ENCODE measurements around the gene PFDN2. TPM values are rescaled to one million over a fixed set of nuclear protein-coding genes. Genes with fewer than 3 reads are reported as not detected.

Gene PFDN2
- total and polyA plus RNA-seq, 2 donors (not counting 3 experiments of a cell fraction or from before 2014, with no cell fraction given) = 104 to 157 TPM

- Histone ChIP-seq H3K4me3 (replicated peaks in 1 of 3; ENCODE audit: insufficient read depth in 1 of 3, low read depth in 1 of 3, low read length in 3 of 3) (no peak overlapping the region), H3K9ac (replicated peaks; ENCODE audit: extremely low read depth, insufficient read depth, low read length) (no peak overlapping the region), H3K36me3 (ENCODE audit: control insufficient read depth in 2 of 2, extremely low read depth in 1 of 2, insufficient read depth in 2 of 2, low read length in 2 of 2) (no peaks in the 10 kb centered on the region), H3K79me2 (ENCODE audit: control insufficient read depth, insufficient read depth, low read length) (no peaks in the 10 kb centered on the region), H3K9me1 (replicated peaks; ENCODE audit: control insufficient read depth, extremely low read depth, insufficient read depth, low read length) (no peaks in the 10 kb centered on the region), H2AFZ (ENCODE audit: low read depth, low read length) (no peak overlapping the region), H3K4me2 (ENCODE audit: insufficient read depth, low read length) (no peak overlapping the region), H3K27ac (ENCODE audit: insufficient read depth, low read depth, low read length) (no peak overlapping the region), H4K20me1 (replicated peaks; ENCODE audit: control insufficient read depth, extremely low read depth, insufficient read depth, low read length) (no peaks in the 10 kb centered on the region), H3K9me3 (replicated peaks; ENCODE audit: control insufficient read depth, insufficient read depth, low read length) (no peaks in the 10 kb centered on the region), H3K4me1 (ENCODE audit: control insufficient read depth, extremely low read depth, insufficient read depth, low read length) (no peaks in the 10 kb centered on the region), H3K27me3 (ENCODE audit: control insufficient read depth in 2 of 2, insufficient read depth in 2 of 2, low read length in 2 of 2) (no peaks in the 10 kb centered on the region)
- ChIA-PET POLR2A (no interaction called here), CTCF (interaction anchor here (0.6 to 5.4 kb wide), 16 partner anchors 8 to 415 kb away, joined by 3 to 51 read pairs (median 4); partner anchors contain the start of genes ITLN2, KLHDC9, TSTD1 and UFC1)
- no TSS peak for BruUV-seq (replicated peaks)
- TF ChIP-seq, protein P1, sequence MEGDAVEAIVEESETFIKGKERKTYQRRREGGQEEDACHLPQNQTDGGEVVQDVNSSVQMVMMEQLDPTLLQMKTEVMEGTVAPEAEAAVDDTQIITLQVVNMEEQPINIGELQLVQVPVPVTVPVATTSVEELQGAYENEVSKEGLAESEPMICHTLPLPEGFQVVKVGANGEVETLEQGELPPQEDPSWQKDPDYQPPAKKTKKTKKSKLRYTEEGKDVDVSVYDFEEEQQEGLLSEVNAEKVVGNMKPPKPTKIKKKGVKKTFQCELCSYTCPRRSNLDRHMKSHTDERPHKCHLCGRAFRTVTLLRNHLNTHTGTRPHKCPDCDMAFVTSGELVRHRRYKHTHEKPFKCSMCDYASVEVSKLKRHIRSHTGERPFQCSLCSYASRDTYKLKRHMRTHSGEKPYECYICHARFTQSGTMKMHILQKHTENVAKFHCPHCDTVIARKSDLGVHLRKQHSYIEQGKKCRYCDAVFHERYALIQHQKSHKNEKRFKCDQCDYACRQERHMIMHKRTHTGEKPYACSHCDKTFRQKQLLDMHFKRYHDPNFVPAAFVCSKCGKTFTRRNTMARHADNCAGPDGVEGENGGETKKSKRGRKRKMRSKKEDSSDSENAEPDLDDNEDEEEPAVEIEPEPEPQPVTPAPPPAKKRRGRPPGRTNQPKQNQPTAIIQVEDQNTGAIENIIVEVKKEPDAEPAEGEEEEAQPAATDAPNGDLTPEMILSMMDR (IDR thresholded peaks at IDR 0.05; ENCODE audit: extremely low read depth in 1 of 2, insufficient read depth in 1 of 2, low read depth in 1 of 2, low read length in 2 of 2) = no peak
- TF ChIP-seq FOS (IDR thresholded peaks at IDR 0.05; ENCODE audit: borderline replicate concordance, insufficient read depth, low read length) (no peak), GATA2 (IDR thresholded peaks at IDR 0.05; ENCODE audit: insufficient read depth, insufficient read length, low read depth, low read length) (no peak), EZH2 (IDR thresholded peaks at IDR 0.05; ENCODE audit: borderline replicate concordance, low read depth, low read length, severe bottlenecking) (no peak), POLR2AphosphoS5 (IDR thresholded peaks at IDR 0.05; ENCODE audit: insufficient read depth, low read depth, low read length) (no peak), MYC (IDR thresholded peaks at IDR 0.05; ENCODE audit: low read depth, low read length) (no peak), POLR2A (IDR thresholded peaks at IDR 0.05; ENCODE audit: low read depth, low read length) (no peak), JUN (IDR thresholded peaks at IDR 0.05; ENCODE audit: borderline replicate concordance, insufficient read depth, insufficient read length, low read depth) (no peak)
- TF ChIP-seq, protein P2, sequence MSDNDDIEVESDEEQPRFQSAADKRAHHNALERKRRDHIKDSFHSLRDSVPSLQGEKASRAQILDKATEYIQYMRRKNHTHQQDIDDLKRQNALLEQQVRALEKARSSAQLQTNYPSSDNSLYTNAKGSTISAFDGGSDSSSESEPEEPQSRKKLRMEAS (IDR thresholded peaks at IDR 0.05; ENCODE audit: insufficient read depth, insufficient read length) = no peak
- FAIRE-seq (no peak), DNase-seq (ENCODE audit: low read depth, low spot score) (no peak)
- dilution Hi-C loops (cut with MboI; ENCODE audit: extremely low pct_ligation_motif_present, low sequenced_read_pairs) (no loop called here), intact Hi-C loops (cut with micrococcal nuclease) (loop anchor here (1.0 to 2.0 kb wide), 2 partner anchors 148 to 414 kb away; no protein-coding TSS in a partner anchor)
Observed at GRCh38 chr1:161140755-161141400, 23.0 kb upstream of the PFDN2 start.
